ENCODE results near the gene CACNA1E. TPM values are rescaled to one million over a fixed set of nuclear protein-coding genes. Genes with fewer than 3 reads are reported as not detected.

CACNA1E gene
- total RNA-seq, 1 experiment from 2014 or later = 0.45 TPM

DNA sequence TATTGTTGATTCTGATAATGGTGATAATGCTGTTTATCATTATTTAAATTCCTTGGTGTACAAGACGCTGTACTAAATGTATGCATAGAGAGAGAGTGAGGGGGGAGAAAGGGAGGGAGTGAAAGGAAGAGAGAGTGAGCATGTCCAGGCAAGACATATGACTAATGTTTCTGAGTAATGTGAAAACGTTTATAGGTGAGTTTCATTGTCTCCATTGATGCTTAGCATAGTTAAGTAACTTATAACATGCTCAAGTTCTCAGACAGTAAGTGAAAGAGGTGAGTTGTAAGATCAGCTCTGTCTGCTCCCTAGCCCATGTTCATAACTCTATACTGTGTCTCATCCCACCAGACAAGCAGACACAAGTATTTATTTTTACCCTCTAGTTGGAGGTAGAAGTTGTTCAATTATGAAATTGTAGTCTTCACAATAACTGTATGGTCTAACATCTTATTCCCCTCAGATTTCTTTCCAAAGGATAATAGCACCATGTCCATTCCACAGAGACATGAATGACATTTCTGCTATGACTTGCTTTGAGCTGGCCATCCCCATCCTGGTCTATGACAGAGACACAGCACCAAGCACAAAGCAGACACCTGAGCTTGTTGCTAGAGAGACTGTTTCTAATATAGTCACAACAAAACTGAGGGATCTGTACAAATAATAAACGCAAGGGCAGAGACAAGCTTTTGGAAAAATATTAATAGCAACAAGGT is 285.1 kb downstream of the CACNA1E start:
- H3K36me3 Mint-ChIP-seq (ENCODE audit: insufficient read depth, unreplicated experiment) = no peaks in the 10 kb centered on the region
- DNase-seq = no peak
- Histone ChIP-seq H3K27me3 (replicated peaks; ENCODE audit: control insufficient read depth, insufficient read depth, low read length) (no peaks in the 10 kb centered on the region), H3K36me3 (ENCODE audit: control insufficient read depth, insufficient read depth, low read length) (no peaks in the 10 kb centered on the region), H3K4me3 (ENCODE audit: low read depth, low read length) (no peak overlapping the region), H3K9me3 (no peaks in the 10 kb centered on the region), H3K4me1 (no peaks in the 10 kb centered on the region)
- no TSS peak for BruUV-seq (replicated peaks)
- TF ChIP-seq, protein P1, sequence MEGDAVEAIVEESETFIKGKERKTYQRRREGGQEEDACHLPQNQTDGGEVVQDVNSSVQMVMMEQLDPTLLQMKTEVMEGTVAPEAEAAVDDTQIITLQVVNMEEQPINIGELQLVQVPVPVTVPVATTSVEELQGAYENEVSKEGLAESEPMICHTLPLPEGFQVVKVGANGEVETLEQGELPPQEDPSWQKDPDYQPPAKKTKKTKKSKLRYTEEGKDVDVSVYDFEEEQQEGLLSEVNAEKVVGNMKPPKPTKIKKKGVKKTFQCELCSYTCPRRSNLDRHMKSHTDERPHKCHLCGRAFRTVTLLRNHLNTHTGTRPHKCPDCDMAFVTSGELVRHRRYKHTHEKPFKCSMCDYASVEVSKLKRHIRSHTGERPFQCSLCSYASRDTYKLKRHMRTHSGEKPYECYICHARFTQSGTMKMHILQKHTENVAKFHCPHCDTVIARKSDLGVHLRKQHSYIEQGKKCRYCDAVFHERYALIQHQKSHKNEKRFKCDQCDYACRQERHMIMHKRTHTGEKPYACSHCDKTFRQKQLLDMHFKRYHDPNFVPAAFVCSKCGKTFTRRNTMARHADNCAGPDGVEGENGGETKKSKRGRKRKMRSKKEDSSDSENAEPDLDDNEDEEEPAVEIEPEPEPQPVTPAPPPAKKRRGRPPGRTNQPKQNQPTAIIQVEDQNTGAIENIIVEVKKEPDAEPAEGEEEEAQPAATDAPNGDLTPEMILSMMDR (IDR thresholded peaks at IDR 0.05; ENCODE audit: insufficient read depth in 1 of 2, low read depth in 1 of 2, low read length in 1 of 2, severe bottlenecking in 1 of 2, unreplicated experiment in 1 of 2) = no peak
- intact Hi-C loops (cut with micrococcal nuclease; ENCODE audit: unreplicated experiment) = no loop called here
- no peaks in the 10 kb centered on the region for H3K4me1 Mint-ChIP-seq (ENCODE audit: low read depth, unreplicated experiment)
- ChIA-PET CTCF (no interaction called here), POLR2A (no interaction called here)
- peaks cover 12% of the 10 kb centered on the region for H3K27me3 Mint-ChIP-seq (ENCODE audit: insufficient read depth, unreplicated experiment)
- no peaks in the 10 kb centered on the region for H3K9me3 Mint-ChIP-seq (ENCODE audit: unreplicated experiment)
- H3K27ac Mint-ChIP-seq (ENCODE audit: unreplicated experiment) = no peak overlapping the region
- no peak overlapping the region for H3K4me3 Mint-ChIP-seq (ENCODE audit: unreplicated experiment)

DNA sequence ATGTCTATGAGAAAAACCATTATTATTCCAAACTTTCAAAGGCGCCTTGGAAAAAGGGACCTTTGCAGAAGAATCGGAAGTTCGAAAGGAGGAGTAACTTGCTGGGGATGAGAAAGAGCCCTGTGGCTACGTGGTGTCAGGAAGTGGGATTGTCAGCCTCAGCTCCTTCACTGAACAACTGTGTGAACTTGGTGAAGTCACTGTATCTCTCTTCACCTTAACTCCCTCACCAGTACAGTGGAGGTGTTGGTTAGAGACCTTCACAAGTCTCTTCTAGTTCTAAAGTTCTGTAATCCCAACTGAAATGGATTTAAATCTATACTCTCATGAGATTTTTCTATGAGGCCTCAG is 285.6 kb downstream of the CACNA1E start:
- Histone ChIP-seq H3K9me3 (no peaks in the 10 kb centered on the region), H3K4me1 (no peaks in the 10 kb centered on the region), H3K27me3 (replicated peaks; ENCODE audit: control insufficient read depth, insufficient read depth, low read length) (no peaks in the 10 kb centered on the region), H3K36me3 (ENCODE audit: control insufficient read depth, insufficient read depth, low read length) (no peaks in the 10 kb centered on the region), H3K4me3 (ENCODE audit: low read depth, low read length) (no peak overlapping the region)
- TF ChIP-seq, protein P1 (IDR thresholded peaks at IDR 0.05; ENCODE audit: insufficient read depth in 1 of 2, low read depth in 1 of 2, low read length in 1 of 2, severe bottlenecking in 1 of 2, unreplicated experiment in 1 of 2) = no peak
- Mint-ChIP-seq H3K36me3 (ENCODE audit: insufficient read depth, unreplicated experiment) (no peaks in the 10 kb centered on the region), H3K4me1 (ENCODE audit: low read depth, unreplicated experiment) (no peaks in the 10 kb centered on the region), H3K27ac (ENCODE audit: unreplicated experiment) (no peak overlapping the region), H3K4me3 (ENCODE audit: unreplicated experiment) (no peak overlapping the region), H3K27me3 (ENCODE audit: insufficient read depth, unreplicated experiment) (peaks cover 12% of the 10 kb centered on the region), H3K9me3 (ENCODE audit: unreplicated experiment) (no peaks in the 10 kb centered on the region)
- DNase-seq = no peak
- no TSS peak for BruUV-seq (replicated peaks)
- CTCF ChIA-PET = no interaction called here
- intact Hi-C loops (cut with micrococcal nuclease; ENCODE audit: unreplicated experiment) = no loop called here
- POLR2A ChIA-PET = no interaction called here

DNA sequence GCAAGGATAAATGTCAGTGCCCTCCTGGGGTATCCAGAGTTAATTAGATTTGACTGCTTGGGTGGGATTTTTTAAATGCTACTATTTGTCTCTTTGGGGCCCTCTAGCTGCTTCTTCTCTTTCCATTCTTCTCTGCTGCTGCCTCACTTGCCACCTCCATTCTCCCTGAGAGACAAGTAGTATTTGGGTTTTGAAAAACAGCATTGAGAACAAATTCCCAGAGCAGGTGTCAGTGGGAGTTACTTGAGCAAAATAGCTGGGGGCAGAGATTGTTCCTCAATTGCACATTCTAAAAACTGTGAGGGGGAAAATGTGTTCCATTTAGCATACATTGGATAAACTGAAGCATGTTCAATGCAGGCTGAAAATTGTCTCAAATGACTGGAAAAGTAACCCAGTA is 286.5 kb downstream of the CACNA1E start:
- no peaks in the 10 kb centered on the region for H3K9me3 ChIP-seq
- Mint-ChIP-seq H3K27ac (ENCODE audit: unreplicated experiment) (no peak overlapping the region), H3K4me3 (ENCODE audit: unreplicated experiment) (no peak overlapping the region), H3K27me3 (ENCODE audit: insufficient read depth, unreplicated experiment) (peaks cover 12% of the 10 kb centered on the region), H3K36me3 (ENCODE audit: insufficient read depth, unreplicated experiment) (no peaks in the 10 kb centered on the region), H3K4me1 (ENCODE audit: low read depth, unreplicated experiment) (no peaks in the 10 kb centered on the region), H3K9me3 (ENCODE audit: unreplicated experiment) (no peaks in the 10 kb centered on the region)
- H3K4me1 ChIP-seq = no peaks in the 10 kb centered on the region
- TF ChIP-seq, protein P1 (IDR thresholded peaks at IDR 0.05; ENCODE audit: insufficient read depth in 1 of 2, low read depth in 1 of 2, low read length in 1 of 2, severe bottlenecking in 1 of 2, unreplicated experiment in 1 of 2) = no peak
- H3K36me3 ChIP-seq (ENCODE audit: control insufficient read depth, insufficient read depth, low read length) = no peaks in the 10 kb centered on the region
- intact Hi-C loops (cut with micrococcal nuclease; ENCODE audit: unreplicated experiment) = no loop called here
- no peak overlapping the region for H3K4me3 ChIP-seq (ENCODE audit: low read depth, low read length)
- no TSS peak for BruUV-seq (replicated peaks)
- no peaks in the 10 kb centered on the region; the same call in 1 of the 2 replicates for H3K27me3 ChIP-seq (replicated peaks; ENCODE audit: control insufficient read depth, insufficient read depth, low read length)
- POLR2A ChIA-PET = no interaction called here
- CTCF ChIA-PET = no interaction called here
- no peak for DNase-seq
